ENCODE results near the gene PLCXD1. TPM values are rescaled to one million over a fixed set of nuclear protein-coding genes. Genes with fewer than 3 reads are reported as not detected.

The PLCXD1 gene
- total and polyA plus RNA-seq, 10 donors, result 9.9 to 35.0 (median 21.5) TPM

- peaks cover 0 to 28% (median 7%) of the 10 kb centered on the region in 6 donors for H3K4me1 ChIP-seq
- TF ChIP-seq POLR2AphosphoS5 (IDR thresholded peaks at IDR 0.05) (no peak), POLR2A (IDR thresholded peaks at IDR 0.05) (no peak)
- H3K27ac ChIP-seq, result no peak overlapping the region
- DNase-seq, result peak; percentile 66
- 94 to 98% (median 97%) methylated on average over 27 of the region's 27 CpGs for WGBS, 5 donors
- H3K27me3 ChIP-seq (replicated peaks in 1 of 7), result no peaks in the 10 kb centered on the region
- H3K4me3 ChIP-seq, result no peak overlapping the region
- intact Hi-C loops (cut with DNase I; ENCODE audit: low total_unique reads), result no loop called here
- no peaks in the 10 kb centered on the region for H3K9me3 ChIP-seq
- H3K36me3 ChIP-seq, result peaks cover 0 to 50% (median 0%) of the 10 kb centered on the region in 6 donors
Measured at GRCh38 chrX:352181-352580, 71.0 kb downstream of the PLCXD1 start.

- 96 to 98% (median 98%) methylated on average over 35 to 39 of the region's 39 CpGs for WGBS, 5 donors
- H3K36me3 ChIP-seq, result peaks cover 0 to 46% (median under 1%) of the 10 kb centered on the region in 6 donors
- intact Hi-C loops (cut with DNase I; ENCODE audit: low total_unique reads), result no loop called here
- peaks cover 0 to 34% (median 7%) of the 10 kb centered on the region in 6 donors for H3K4me1 ChIP-seq
- H3K9me3 ChIP-seq, result no peaks in the 10 kb centered on the region
- H3K27me3 ChIP-seq (replicated peaks in 1 of 7), result no peaks in the 10 kb centered on the region
- no peak overlapping the region for H3K27ac ChIP-seq
- peak; percentile 66 for DNase-seq
- H3K4me3 ChIP-seq, result no peak overlapping the region
- TF ChIP-seq CTCF (IDR thresholded peaks at IDR 0.05 in 8 of 11, conservative IDR thresholded peaks at IDR 0.05 in 3 of 11) (no peak), POLR2AphosphoS5 (IDR thresholded peaks at IDR 0.05) (no peak), POLR2A (IDR thresholded peaks at IDR 0.05) (no peak)
Measured at GRCh38 chrX:352582-353314, 71.6 kb downstream of the PLCXD1 start.

Other genes starting within 250 kb of the PLCXD1 start
- gene GTPBP6, start 37.4 kb downstream of the PLCXD1 start, total RNA-seq, result 10 to 100 TPM; 25.4 to 50.4 (median 37.6) TPM
- gene GTPBP6, start 37.4 kb downstream of the PLCXD1 start, polyA plus RNA-seq, result 10 to 100 TPM; 43.8 to 69.4 (median 43.9) TPM
- gene PPP2R3B, start 105.5 kb downstream of the PLCXD1 start, total RNA-seq, result 10 to 100 TPM; 12.6 to 34.2 (median 24.4) TPM
- gene PPP2R3B, start 105.5 kb downstream of the PLCXD1 start, polyA plus RNA-seq, result 10 to 100 TPM; 27.0 to 62.2 (median 45.8) TPM

All from spleen (tissue), 11 donors.